GM23248 (cell line): Measurements from ENCODE around the gene FAM110D. TPM values are rescaled to one million over a fixed set of nuclear protein-coding genes. Genes with fewer than 3 reads are reported as not detected.

Source experiments
- DNase-seq: peaks from one replicate; pipeline ENCODE4 v3.0.0-alpha.2; 2015
- H2AFZ ChIP-seq: fragments of 200-600 bp; sonication (generic); 2 replicates; pipeline ENCODE4 v1.6.1; 2016; ENCODE audit warnings: antibody characterized with exemption
- H3F3A ChIP-seq: fragments of 200-600 bp; sonication (generic); 2 replicates; pipeline ENCODE4 v1.6.1; 2016; ENCODE audit warnings: mild to moderate bottlenecking, antibody characterized with exemption, mixed run types; ENCODE audit not compliant: insufficient read depth
- H3K27ac ChIP-seq: fragments of 200-600 bp; sonication (generic); 2 replicates; pipeline ENCODE4 v1.5.1; 2016; ENCODE audit warnings: mild to moderate bottlenecking
- H3K27me3 ChIP-seq: fragments of 200-600 bp; sonication (generic); replicated peaks from 2 replicates; pipeline ENCODE4 v1.6.1; 2016; ENCODE audit warnings: mild to moderate bottlenecking; ENCODE audit not compliant: insufficient read depth
- H3K36me3 ChIP-seq: fragments of 200-600 bp; sonication (generic); 2 replicates; pipeline ENCODE4 v1.6.1; 2016; ENCODE audit warnings: low read depth, mild to moderate bottlenecking
- H3K4me1 ChIP-seq: fragments of 200-600 bp; sonication (generic); 2 replicates; pipeline ENCODE4 v1.6.1; 2016; ENCODE audit warnings: mild to moderate bottlenecking; ENCODE audit not compliant: insufficient read depth
- H3K4me2 ChIP-seq: fragments of 200-600 bp; sonication (generic); one replicate; pipeline ENCODE4 v1.6.1; 2016; ENCODE audit warnings: mild to moderate bottlenecking; ENCODE audit not compliant: unreplicated experiment
- H3K4me3 ChIP-seq: fragments of 200-600 bp; sonication (generic); 2 replicates; pipeline ENCODE4 v1.5.1; 2016; ENCODE audit warnings: mild to moderate bottlenecking
- H3K79me2 ChIP-seq: fragments of 200-600 bp; sonication (generic); 2 replicates; pipeline ENCODE4 v1.6.1; 2016; ENCODE audit warnings: mild to moderate bottlenecking; ENCODE audit not compliant: insufficient read depth
- H3K9ac ChIP-seq: fragments of 200-600 bp; sonication (generic); 2 replicates; pipeline ENCODE4 v1.6.1; 2016; ENCODE audit warnings: mild to moderate bottlenecking
- H3K9me2 ChIP-seq: fragments of 200-600 bp; sonication (generic); 2 replicates; pipeline ENCODE4 v1.6.1; 2016; ENCODE audit warnings: mixed run types, mild to moderate bottlenecking, moderate library complexity; ENCODE audit not compliant: insufficient read depth
- H3K9me3 ChIP-seq: fragments of 200-600 bp; sonication (generic); one replicate; pipeline ENCODE4 v1.6.1; 2017; ENCODE audit warnings: low read depth
- H4K20me1 ChIP-seq: fragments of 200-600 bp; sonication (generic); 2 replicates; pipeline ENCODE4 v1.6.0; 2016; ENCODE audit not compliant: insufficient read depth
- EZH2 ChIP-seq: fragments of 200-600 bp; sonication (generic); IDR thresholded peaks from 2 replicates; pipeline ENCODE4 v1.6.1; 2018; ENCODE audit warnings: antibody characterized with exemption, mild to moderate bottlenecking; ENCODE audit not compliant: insufficient read depth, poor library complexity, severe bottlenecking
- EZH2phosphoT487 ChIP-seq: fragments of 200-600 bp; sonication (generic); IDR thresholded peaks from 2 replicates; pipeline ENCODE4 v1.6.1; 2018; ENCODE audit warnings: antibody characterized with exemption, moderate library complexity, mild to moderate bottlenecking, low read depth; ENCODE audit not compliant: insufficient read depth
- WGBS, 2 experiments: methylation state at CpG; one replicate each; pipeline ENCODE4 v1.1.6; 2015 to 2017; ENCODE audit warnings: low lambda C conversion rate in 2 of 2, low coverage in 1 of 2; ENCODE audit errors: missing lambda C conversion rate in 2 of 2; 5-methylcytosine and 5-hydroxymethylcytosine counted together
- in situ Hi-C: fragments of 300-500 bp; cut with MboI; formaldehyde crosslinking; loops from 2 replicates; pipeline ENCODE4 v1.15.0; 2020
- polyA plus RNA-seq: library from polyadenylated mRNA; unstranded; fragments of >200 nt; fragmentation: Nextera tagmentation; extraction: Ambion mirVana; gene quantifications from 2 replicates; pipeline ENCODE4 v1.2.1, GENCODE V29; 2016
- total RNA-seq: library from RNA; depleted of rRNA; stranded (reverse); fragments of >200 nt; shearing (Covaris generic); gene quantifications from 2 replicates; pipeline ENCODE4 v1.2.3, GENCODE V29; 2014

FAM110D gene
- total and polyA plus RNA-seq, 2 experiments from 2014 or later: not detected

DNA sequence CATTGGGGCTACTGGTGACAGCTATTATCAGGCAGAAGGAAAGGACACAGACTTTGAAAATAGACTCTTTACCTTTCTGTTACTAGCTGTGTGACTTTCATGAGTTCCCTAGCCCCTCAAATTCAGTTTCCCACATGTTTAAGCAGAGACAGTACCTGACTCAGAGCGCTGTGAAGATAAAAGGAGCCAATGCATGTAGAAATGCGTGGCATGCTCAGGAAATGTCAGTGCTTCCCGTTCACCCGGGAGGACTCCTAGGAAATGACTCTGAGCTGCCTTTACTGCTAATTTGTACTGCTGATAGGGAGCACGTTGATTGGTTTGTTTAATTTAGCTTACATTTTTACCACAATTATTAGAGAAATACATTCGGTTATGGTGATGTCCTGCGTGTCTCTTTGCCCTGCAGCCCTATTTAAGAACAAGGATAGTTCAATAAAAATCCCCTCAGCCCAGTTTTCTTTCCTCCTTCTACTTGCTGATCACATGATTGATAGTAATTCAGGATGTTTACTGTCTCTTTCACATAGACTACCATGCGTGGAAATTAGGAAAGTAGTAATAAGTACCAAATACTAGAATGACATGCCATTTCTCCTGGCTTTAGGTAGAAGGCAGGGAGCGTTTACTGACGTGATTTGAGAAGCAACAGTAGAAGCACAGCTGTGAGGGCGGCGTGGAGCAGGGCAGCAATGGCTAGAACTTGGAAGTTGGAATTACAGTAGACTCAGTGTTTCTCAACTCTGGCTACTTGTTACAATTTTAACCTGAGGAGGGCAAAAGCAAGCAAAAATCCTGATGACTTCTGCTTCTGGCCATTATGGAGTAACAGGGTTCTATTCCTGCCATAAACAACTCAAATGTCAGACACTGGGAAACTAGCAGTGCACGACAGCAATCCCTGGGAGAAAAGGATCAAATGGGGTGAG, 31.4 kb upstream of the FAM110D start:
- no peak for TF ChIP-seq EZH2phosphoT487
- TF ChIP-seq EZH2: no peak
- Histone ChIP-seq H3K27ac (no peak overlapping the region), H4K20me1 (no peaks in the 10 kb centered on the region), H3K4me3 (no peak overlapping the region), H3K36me3 (no peaks in the 10 kb centered on the region), H3K9me3 (no peaks in the 10 kb centered on the region), H3K4me2 (no peak overlapping the region), H3K27me3 (no peaks in the 10 kb centered on the region; the same call in 1 of the 2 replicates), H3F3A (peaks cover 14% of the 10 kb centered on the region), H3K9me2 (no peaks in the 10 kb centered on the region), H3K79me2 (no peaks in the 10 kb centered on the region), H3K9ac (no peak overlapping the region), H2AFZ (no peak overlapping the region), H3K4me1 (peaks cover 13% of the 10 kb centered on the region)
- WGBS, 2 experiments: 58 to 59% methylated on average over 13 of the region's 13 CpGs
- in situ Hi-C loops: no loop called here
- no peak for DNase-seq

DNA sequence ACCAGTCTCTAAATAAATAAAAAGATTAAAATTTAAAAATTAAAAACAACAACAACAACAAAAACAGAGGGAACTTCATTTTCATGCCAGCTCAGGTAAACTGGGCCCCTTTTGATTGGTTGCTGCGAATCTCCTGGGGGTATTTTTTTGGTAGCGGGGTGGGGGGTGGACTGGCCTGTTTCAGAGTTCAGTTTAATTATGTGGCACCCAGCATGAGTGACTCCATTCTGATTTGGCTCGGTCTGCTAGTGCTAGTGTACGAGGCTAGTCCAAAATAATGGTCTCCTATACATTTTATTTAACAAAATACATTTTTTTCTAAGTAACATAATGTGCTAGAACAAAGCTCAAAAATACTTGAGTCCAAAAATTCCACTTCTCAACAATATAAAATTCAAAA, 29.1 kb upstream of the FAM110D start:
- H3K9me2 ChIP-seq: no peaks in the 10 kb centered on the region
- WGBS, 2 experiments: 79 to 80% methylated on average over 4 of the region's 4 CpGs
- H3F3A ChIP-seq: no peaks in the 10 kb centered on the region
- in situ Hi-C loops: no loop called here
- H3K27ac ChIP-seq: no peak overlapping the region
- no peak overlapping the region for H3K9ac ChIP-seq
- no peak overlapping the region for H3K4me2 ChIP-seq
- no peaks in the 10 kb centered on the region for H3K4me1 ChIP-seq
- TF ChIP-seq EZH2 (no peak), EZH2phosphoT487 (no peak)
- DNase-seq: no peak
- no peaks in the 10 kb centered on the region; the same call in 1 of the 2 replicates for H3K27me3 ChIP-seq
- no peaks in the 10 kb centered on the region for H4K20me1 ChIP-seq
- H3K4me3 ChIP-seq: no peak overlapping the region
- no peaks in the 10 kb centered on the region for H3K9me3 ChIP-seq
- no peak overlapping the region for H2AFZ ChIP-seq
- no peaks in the 10 kb centered on the region for H3K79me2 ChIP-seq
- no peaks in the 10 kb centered on the region for H3K36me3 ChIP-seq

DNA sequence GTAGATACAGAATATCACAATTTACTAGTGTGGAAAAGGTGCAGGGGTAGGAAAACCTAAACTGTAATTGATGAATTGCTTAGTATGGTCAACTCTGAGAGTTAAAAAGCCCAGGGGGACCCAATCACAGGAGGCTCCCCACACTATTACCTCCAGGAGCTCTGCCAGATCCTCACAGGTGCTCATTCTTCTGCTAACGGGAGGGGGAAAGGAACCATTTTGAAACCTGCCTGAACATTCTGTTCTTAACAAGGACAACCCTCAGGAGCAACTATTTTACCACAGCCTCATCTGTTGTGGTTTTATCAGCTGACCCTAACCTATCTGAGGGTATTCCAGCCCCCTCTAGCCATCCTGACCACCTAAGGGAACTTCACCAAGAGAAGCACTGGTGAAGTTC, 28.2 kb upstream of the FAM110D start:
- Histone ChIP-seq H3K27ac (no peak overlapping the region), H3K9ac (no peak overlapping the region), H3K4me3 (no peak overlapping the region), H3K4me2 (no peak overlapping the region), H3K27me3 (no peaks in the 10 kb centered on the region; the same call in 1 of the 2 replicates), H3F3A (no peaks in the 10 kb centered on the region), H3K79me2 (no peaks in the 10 kb centered on the region), H3K9me2 (no peaks in the 10 kb centered on the region), H3K9me3 (no peaks in the 10 kb centered on the region), H3K36me3 (no peaks in the 10 kb centered on the region), H2AFZ (no peak overlapping the region), H4K20me1 (no peaks in the 10 kb centered on the region), H3K4me1 (no peaks in the 10 kb centered on the region)
- WGBS, 2 experiments: 8 to 20% methylated on average over 1 of the region's 1 CpG
- in situ Hi-C loops: no loop called here
- no peak for TF ChIP-seq EZH2
- TF ChIP-seq EZH2phosphoT487: no peak
- no peak for DNase-seq

DNA sequence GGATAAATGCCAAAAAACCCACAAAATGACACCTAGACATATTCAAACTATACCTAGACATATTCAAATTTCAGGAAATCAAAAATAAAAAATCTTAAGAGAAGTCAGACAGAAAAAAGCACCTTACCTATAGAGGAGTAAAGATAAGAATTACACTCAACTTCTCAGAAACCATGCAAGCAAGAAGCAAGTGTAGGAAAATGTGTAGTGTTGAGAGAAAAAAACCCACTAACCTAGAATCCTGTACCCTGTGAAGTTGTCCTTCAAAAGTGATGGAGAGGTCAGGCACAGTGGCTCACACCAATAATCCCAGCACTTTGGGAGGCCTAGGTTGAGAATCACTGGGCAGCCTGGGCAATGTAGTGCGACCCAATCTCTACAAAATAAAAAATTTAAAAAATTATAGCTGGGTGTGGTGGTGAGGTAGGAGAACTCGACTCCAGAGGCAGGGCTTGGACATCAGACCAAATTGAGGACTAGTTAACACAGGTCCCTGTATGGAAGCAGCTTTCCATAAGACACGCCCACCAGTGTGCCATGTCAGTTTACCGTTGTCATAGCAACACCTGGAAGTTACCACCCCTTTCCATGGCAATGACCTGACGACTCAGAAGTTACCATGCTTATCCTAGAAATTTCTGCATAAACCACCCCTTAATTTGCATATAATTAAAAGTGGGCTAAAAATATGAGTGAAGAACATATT, 26.6 kb upstream of the FAM110D start:
- no peak for DNase-seq
- no peaks in the 10 kb centered on the region for H4K20me1 ChIP-seq
- 56 to 62% methylated on average over 5 of the region's 5 CpGs for WGBS, 2 experiments

More for the DNA sequence above, 26.6 kb upstream of the FAM110D start:
- Histone ChIP-seq H3K27me3 (no peaks in the 10 kb centered on the region; the same call in 1 of the 2 replicates), H3K9me3 (no peaks in the 10 kb centered on the region), H3K4me2 (no peak overlapping the region), H2AFZ (no peak overlapping the region), H3F3A (no peaks in the 10 kb centered on the region), H3K9ac (no peak overlapping the region), H3K4me3 (no peak overlapping the region), H3K27ac (no peak overlapping the region), H3K4me1 (no peaks in the 10 kb centered on the region), H3K9me2 (no peaks in the 10 kb centered on the region), H3K79me2 (no peaks in the 10 kb centered on the region), H3K36me3 (no peaks in the 10 kb centered on the region)
- in situ Hi-C loops: no loop called here
- TF ChIP-seq EZH2phosphoT487 (no peak), EZH2 (no peak)
